Measurements from ENCODE around the gene TM4SF4. TPM values are rescaled to one million over a fixed set of nuclear protein-coding genes. Genes with fewer than 3 reads are reported as not detected.

TM4SF4 gene
- total and polyA plus RNA-seq, 2 of the 8 experiments (the other 6 are each of a cell fraction or from before 2014, with no cell fraction given), result not detected

DNA sequence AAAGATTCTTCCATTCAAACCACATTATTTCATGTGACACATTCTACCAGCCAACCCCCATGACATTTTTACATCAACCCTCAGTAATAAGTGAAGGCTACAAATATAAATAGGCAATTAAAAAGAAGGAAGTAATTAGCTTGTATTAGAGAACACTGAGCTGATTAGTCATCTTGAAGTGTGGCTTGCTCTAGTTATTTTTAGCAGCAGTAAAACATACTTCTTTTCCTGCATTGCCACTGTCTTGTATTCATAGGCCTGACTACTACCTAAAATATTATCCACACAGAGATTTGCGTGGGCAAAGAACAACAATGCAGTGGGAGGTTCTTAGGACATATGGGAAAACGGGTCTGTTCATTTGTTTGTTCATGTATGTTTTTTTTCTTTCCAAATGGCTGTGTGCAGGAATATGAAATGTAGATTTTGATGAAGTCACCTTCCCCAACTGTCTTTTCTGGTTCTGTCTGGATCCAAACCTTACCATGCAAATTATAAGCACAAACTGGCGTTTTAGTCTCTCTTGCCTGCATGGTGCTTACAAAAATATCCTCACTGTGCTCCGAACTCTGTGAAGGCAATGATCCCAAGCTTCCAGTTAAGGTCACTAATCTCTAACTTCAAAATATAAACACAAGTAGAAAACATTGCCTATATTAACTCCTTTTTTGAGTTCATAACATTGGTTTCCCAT, 31.5 kb upstream of the TM4SF4 start:
- H3K4ac ChIP-seq (replicated peaks; ENCODE audit: insufficient read length, low read depth, low read length), result no peak overlapping the region
- H3K4me1 ChIP-seq (replicated peaks in 1 of 4; ENCODE audit: control insufficient read depth in 3 of 4, insufficient read depth in 4 of 4, low read length in 3 of 4), result no peaks in the 10 kb centered on the region
- no peak for FAIRE-seq
- no peak overlapping the region for H3K9ac ChIP-seq (replicated peaks in 1 of 4; ENCODE audit: extremely low read depth in 1 of 4, low read depth in 3 of 4, low read length in 3 of 4)
- H4K20me1 ChIP-seq (replicated peaks in 1 of 2; ENCODE audit: control insufficient read depth in 1 of 2, insufficient read depth in 2 of 2, low read length in 2 of 2), result no peaks in the 10 kb centered on the region
- POLR2A ChIA-PET (ENCODE audit: partially characterized antibody), result no interaction called here
- no peak overlapping the region for H3K4me3 ChIP-seq (ENCODE audit: extremely low read depth in 1 of 4, insufficient read depth in 2 of 4, low read depth in 3 of 4, low read length in 4 of 4)
- H4K5ac ChIP-seq (ENCODE audit: insufficient read length, low read depth, low read length), result no peak overlapping the region
- no peak overlapping the region for H2BK12ac ChIP-seq (ENCODE audit: low read depth, low read length)
- no peak overlapping the region for H3K18ac ChIP-seq (ENCODE audit: extremely low read depth, low read length)
- WGBS, 2 experiments (ENCODE audit: extremely low coverage in 1 of 2, insufficient coverage in 1 of 2, insufficient read length in 1 of 2, insufficient replicate concordance in 2 of 2, low coverage in 1 of 2, low lambda C conversion rate in 2 of 2, missing lambda C conversion rate in 1 of 2), result 83% methylated on average over 4 of the region's 4 CpGs; no CpG with 5 or more reads in 1 of the 2 experiments
- H2BK120ac ChIP-seq (replicated peaks; ENCODE audit: low read depth, low read length), result no peak overlapping the region
- no peaks in the 10 kb centered on the region for H3K79me1 ChIP-seq (ENCODE audit: low read depth, low read length)
- peaks cover 2 to 11% of the 10 kb centered on the region in 2 experiments; a peak in 1 of 4 replicates for H3K9me3 ChIP-seq (ENCODE audit: insufficient read depth in 2 of 2, low read depth in 1 of 2, low read length in 1 of 2)
- no peak overlapping the region for H2BK20ac ChIP-seq (ENCODE audit: low read length)
- no peak overlapping the region for H4K8ac ChIP-seq (ENCODE audit: extremely low read depth, insufficient read depth, low read length)
- H3K79me2 ChIP-seq (ENCODE audit: control insufficient read depth in 1 of 2, insufficient read depth in 2 of 2, low read length in 2 of 2), result no peaks in the 10 kb centered on the region
- H2BK15ac ChIP-seq (ENCODE audit: low read length), result no peak overlapping the region
- CTCF ChIA-PET (ENCODE audit: partially characterized antibody), result interaction anchor here (0.6 kb wide), 1 partner anchor 490 kb away, joined by 4 read pairs; no protein-coding TSS in a partner anchor
- H4K91ac ChIP-seq (replicated peaks; ENCODE audit: insufficient read length, low read length), result no peak overlapping the region
- H3K27ac ChIP-seq (ENCODE audit: low read depth, low read length), result no peak overlapping the region
- no peak for DNase-seq (ENCODE audit: low read depth in 1 of 2, low spot score in 2 of 2)
- no peak overlapping the region for H2AFZ ChIP-seq (ENCODE audit: low read length)
- no peak overlapping the region for H3K14ac ChIP-seq (ENCODE audit: insufficient read length)
- H3K23me2 ChIP-seq (ENCODE audit: low read depth, low read length), result no peaks in the 10 kb centered on the region
- no peak overlapping the region for H2AK5ac ChIP-seq (ENCODE audit: low read depth, low read length)
- no peak overlapping the region for H2BK5ac ChIP-seq (ENCODE audit: low read depth, low read length)
- no peaks in the 10 kb centered on the region for H3K27me3 ChIP-seq (replicated peaks in 1 of 4; ENCODE audit: control insufficient read depth in 3 of 4, extremely low read depth in 1 of 4, insufficient read depth in 3 of 4, low read length in 3 of 4)
- H3K36me3 ChIP-seq (ENCODE audit: control insufficient read depth in 2 of 4, insufficient read depth in 4 of 4, low read length in 3 of 4), result no peaks in the 10 kb centered on the region
- no peak overlapping the region for H3K23ac ChIP-seq (ENCODE audit: insufficient read length)
- H3K4me2 ChIP-seq (ENCODE audit: insufficient read depth in 1 of 2, low read depth in 2 of 2, low read length in 2 of 2), result no peak overlapping the region
- H3K56ac ChIP-seq (replicated peaks; ENCODE audit: insufficient read length, low read depth, low read length), result no peak overlapping the region
- TF ChIP-seq GTF2F1 (IDR thresholded peaks at IDR 0.05; ENCODE audit: borderline replicate concordance, low read depth, low read length) (no peak), POU5F1 (IDR thresholded peaks at IDR 0.05; ENCODE audit: low read depth, low read length) (no peak), ATF3 (IDR thresholded peaks at IDR 0.05; ENCODE audit: insufficient read depth, low read depth, low read length) (no peak), RNF2 (IDR thresholded peaks at IDR 0.05; ENCODE audit: borderline replicate concordance, low read depth, low read length, missing control alignments, poor library complexity, severe bottlenecking) (no peak), POLR2AphosphoS5 (IDR thresholded peaks at IDR 0.05; ENCODE audit: low read depth, low read length) (no peak), EZH2 (IDR thresholded peaks at IDR 0.05; ENCODE audit: low read depth, low read length, severe bottlenecking) (no peak), BRCA1 (IDR thresholded peaks at IDR 0.05; ENCODE audit: low read depth, low read length) (no peak), CBX5 (IDR thresholded peaks at IDR 0.05; ENCODE audit: low read depth, low read length) (no peak), SAP30 (IDR thresholded peaks at IDR 0.05; ENCODE audit: insufficient read depth, insufficient replicate concordance, low read length) (no peak)

Data from H1 (cell line).